HepG2 (cell line): ENCODE results near the gene PSMD1. TPM values are rescaled to one million over a fixed set of nuclear protein-coding genes. Genes with fewer than 3 reads are reported as not detected.

Experiments
- polyA plus RNA-seq, 8 experiments: library from polyadenylated mRNA; depleted of rRNA in 3 of 8; stranded (reverse) in 7 of 8; unstranded in 1 of 8; fragments of >200 nt; fragmentation: Illumina TruSeq in 4 of 8; extraction: Trizol in 4 of 8; gene quantifications; 2 replicates each; pipeline versions ENCODE4 v1.2.1 to v1.2.3, GENCODE V29; 2011 to 2016; ENCODE audit warnings: low read depth in 4 of 8, missing spikeins in 1 of 8, mixed read lengths in 1 of 8; ENCODE audit not compliant: insufficient read depth in 1 of 8
- small RNA-seq, 3 experiments: library from RNA; depleted of rRNA; stranded (forward); fragments of <200 nt; gene quantifications; one replicate each; pipeline ENCODE3, GENCODE V24; 2012; ENCODE audit warnings: low read depth in 2 of 3, low replicate concordance in 1 of 3; ENCODE audit not compliant: insufficient read length in 3 of 3, insufficient read depth in 2 of 3
- total RNA-seq, 5 experiments: library from RNA; depleted of rRNA; stranded (reverse); fragments of >200 nt; fragmentation: Illumina TruSeq; extraction: Trizol; gene quantifications; 2 replicates each; pipeline ENCODE4 v1.2.3, GENCODE V29; 2016; ENCODE audit warnings: low read depth in 1 of 5

Gene PSMD1
- total and polyA plus RNA-seq, 2 of the 13 experiments (the other 11 are each of a cell fraction or from before 2014, with no cell fraction given): 136 to 191 TPM

Small RNAs within 50 kb of the gene (small RNA-seq; reads per million reads assigned to genes)
- gene RNU1-93P: 0 reads per million in 3 experiments

Other genes with a start within 250 kb of the PSMD1 start
- gene ITM2C, start 191.9 kb upstream of the PSMD1 start, total RNA-seq (2016; rRNA removed; fragmentation: Illumina TruSeq; extraction: Trizol): 40.7 and 70.5 TPM in 2 replicates
- gene ITM2C, start 191.9 kb upstream of the PSMD1 start, polyA plus RNA-seq (2011; rRNA removed): 270 and 321 TPM in 2 replicates
- gene GPR55, start 131.6 kb upstream of the PSMD1 start, total RNA-seq (2016; rRNA removed; fragmentation: Illumina TruSeq; extraction: Trizol): not detected in 2 replicates
- gene GPR55, start 131.6 kb upstream of the PSMD1 start, polyA plus RNA-seq (2011; rRNA removed): not detected in 2 replicates
- not detected in 2 replicates for gene SPATA3, start 60.7 kb upstream of the PSMD1 start, total RNA-seq (2016; rRNA removed; fragmentation: Illumina TruSeq; extraction: Trizol)
- gene SPATA3, start 60.7 kb upstream of the PSMD1 start, polyA plus RNA-seq (2011; rRNA removed): not detected in 2 replicates
- gene C2orf72, start 19.3 kb upstream of the PSMD1 start, total RNA-seq (2016; rRNA removed; fragmentation: Illumina TruSeq; extraction: Trizol): 147 and 152 TPM in 2 replicates
- 203 and 242 TPM in 2 replicates for gene C2orf72, start 19.3 kb upstream of the PSMD1 start, polyA plus RNA-seq (2011; rRNA removed)
- not detected in 2 replicates for gene HTR2B, start 68.2 kb downstream of the PSMD1 start, total RNA-seq (2016; rRNA removed; fragmentation: Illumina TruSeq; extraction: Trizol)
- 0.03 and 0.08 TPM in 2 replicates for gene HTR2B, start 68.2 kb downstream of the PSMD1 start, polyA plus RNA-seq (2011; rRNA removed)
- 12.8 and 14.5 TPM in 2 replicates for gene ARMC9, start 141.8 kb downstream of the PSMD1 start, total RNA-seq (2016; rRNA removed; fragmentation: Illumina TruSeq; extraction: Trizol)
- gene ARMC9, start 141.8 kb downstream of the PSMD1 start, polyA plus RNA-seq (2011; rRNA removed): 7.0 and 9.1 TPM in 2 replicates